Subcutaneous adipose tissue (tissue), 4 donors: ENCODE data around the gene CSMD2. TPM values are rescaled to one million over a fixed set of nuclear protein-coding genes. Genes with fewer than 3 reads are reported as not detected.

Experiments used
- CTCF ChIP-seq: fragments of 450-650 bp; IDR thresholded peaks from one replicate; pipeline ENCODE4 v1.5.1; 2016; ENCODE audit warnings: low read depth, mild to moderate bottlenecking, control low read depth, antibody characterized with exemption, moderate library complexity
- total RNA-seq, 4 donors: library from RNA; depleted of rRNA; stranded (reverse); fragments of >200 nt; gene quantifications; one replicate each; pipeline ENCODE4 v1.1.0, GENCODE V29; 2016

The CSMD2 gene
- total RNA-seq, 4 donors from 2014 or later: 0.38 to 4.4 (median 1.00) TPM

- no peak for TF ChIP-seq CTCF
These were observed 510.7 kb downstream of the CSMD2 start for GRCh38 chr1:33654267-33654834.

- TF ChIP-seq CTCF: no peak
These were observed 511.8 kb downstream of the CSMD2 start for GRCh38 chr1:33653226-33653625.

- TF ChIP-seq CTCF: no peak
These were observed 514.3 kb downstream of the CSMD2 start for GRCh38 chr1:33650708-33651107.

GRCh38 chr1:33649759-33650158, 515.3 kb downstream of the CSMD2 start:
- TF ChIP-seq CTCF: no peak

- no peak for TF ChIP-seq CTCF
These were observed 521.8 kb downstream of the CSMD2 start for GRCh38 chr1:33643216-33643615.

- no peak for TF ChIP-seq CTCF
These were observed 523.8 kb downstream of the CSMD2 start for GRCh38 chr1:33641104-33641830.

GRCh38 chr1:33640114-33640660, 524.8 kb downstream of the CSMD2 start:
- TF ChIP-seq CTCF: no peak
